ENCODE measurements around the gene GAB1.

Gene GAB1

DNA sequence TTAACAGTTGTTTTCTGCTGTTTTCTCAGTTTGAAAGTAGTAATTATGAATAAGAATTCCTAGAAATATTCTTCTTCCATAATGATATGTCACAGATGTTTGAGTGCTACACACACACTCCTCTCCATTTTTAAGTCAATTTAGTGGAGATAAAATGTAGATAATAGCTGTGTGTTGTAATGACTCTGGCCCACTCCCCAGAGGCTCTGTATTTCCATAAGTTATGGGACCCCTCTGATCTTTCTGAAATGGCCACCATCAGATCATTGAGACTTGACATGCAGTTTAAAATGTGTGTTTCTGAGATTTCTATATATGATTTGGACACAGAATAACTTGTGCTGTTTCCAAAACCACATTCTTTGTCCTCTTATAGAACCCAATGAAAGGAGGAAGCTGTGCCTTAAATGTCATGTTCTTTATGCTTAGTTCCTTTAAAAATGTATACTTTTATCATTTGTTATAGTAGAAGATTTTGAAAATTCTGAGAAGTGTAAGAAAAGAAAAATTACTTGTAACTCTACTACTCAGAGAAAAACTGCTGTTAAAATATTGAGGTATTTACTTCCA is 46.4 kb downstream of the GAB1 start:
- TF ChIP-seq, protein P1, sequence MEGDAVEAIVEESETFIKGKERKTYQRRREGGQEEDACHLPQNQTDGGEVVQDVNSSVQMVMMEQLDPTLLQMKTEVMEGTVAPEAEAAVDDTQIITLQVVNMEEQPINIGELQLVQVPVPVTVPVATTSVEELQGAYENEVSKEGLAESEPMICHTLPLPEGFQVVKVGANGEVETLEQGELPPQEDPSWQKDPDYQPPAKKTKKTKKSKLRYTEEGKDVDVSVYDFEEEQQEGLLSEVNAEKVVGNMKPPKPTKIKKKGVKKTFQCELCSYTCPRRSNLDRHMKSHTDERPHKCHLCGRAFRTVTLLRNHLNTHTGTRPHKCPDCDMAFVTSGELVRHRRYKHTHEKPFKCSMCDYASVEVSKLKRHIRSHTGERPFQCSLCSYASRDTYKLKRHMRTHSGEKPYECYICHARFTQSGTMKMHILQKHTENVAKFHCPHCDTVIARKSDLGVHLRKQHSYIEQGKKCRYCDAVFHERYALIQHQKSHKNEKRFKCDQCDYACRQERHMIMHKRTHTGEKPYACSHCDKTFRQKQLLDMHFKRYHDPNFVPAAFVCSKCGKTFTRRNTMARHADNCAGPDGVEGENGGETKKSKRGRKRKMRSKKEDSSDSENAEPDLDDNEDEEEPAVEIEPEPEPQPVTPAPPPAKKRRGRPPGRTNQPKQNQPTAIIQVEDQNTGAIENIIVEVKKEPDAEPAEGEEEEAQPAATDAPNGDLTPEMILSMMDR (IDR thresholded peaks at IDR 0.05; ENCODE audit: low read depth, low read length): no peak
- no peaks in the 10 kb centered on the region for H3K36me3 ChIP-seq
- H3K27me3 ChIP-seq: no peaks in the 10 kb centered on the region
- H3K4me1 ChIP-seq: no peaks in the 10 kb centered on the region
- H3K9me3 ChIP-seq: no peaks in the 10 kb centered on the region
- DNase-seq: no peak
- H3K4me3 ChIP-seq (ENCODE audit: low read depth, low read length): no peak overlapping the region

DNA sequence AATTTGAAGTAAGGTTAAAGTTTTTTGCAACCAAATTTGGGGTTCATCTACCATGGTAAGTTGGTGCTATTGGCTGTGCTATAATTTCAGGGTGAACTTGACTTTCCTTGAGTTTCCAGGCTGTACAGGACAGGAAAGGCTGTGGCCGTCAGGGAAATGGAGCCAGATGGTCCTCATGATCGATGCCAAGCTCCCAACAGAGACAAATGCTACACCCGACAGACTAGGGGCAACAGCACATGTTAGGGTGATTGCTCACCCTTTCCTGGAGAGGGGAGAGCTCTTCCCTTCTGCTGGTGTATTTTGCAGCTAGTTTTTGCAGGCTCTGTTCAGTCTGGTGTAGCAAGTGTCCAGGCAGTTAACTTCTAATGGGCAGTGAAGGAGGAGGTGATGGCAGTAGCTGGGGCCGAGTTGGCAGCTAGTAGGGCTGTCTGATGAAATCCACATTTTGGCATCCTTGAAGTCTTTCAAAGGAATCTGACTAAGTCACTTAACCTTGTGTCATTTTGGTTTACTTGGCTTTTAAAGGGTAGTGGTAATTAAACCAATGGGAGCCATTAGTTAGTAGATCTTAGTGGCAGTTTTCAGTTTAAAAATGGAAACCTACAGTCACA is 47.8 kb downstream of the GAB1 start:
- Histone ChIP-seq H3K4me1 (no peaks in the 10 kb centered on the region), H3K4me3 (ENCODE audit: low read depth, low read length) (no peak overlapping the region), H3K9me3 (no peaks in the 10 kb centered on the region), H3K36me3 (no peaks in the 10 kb centered on the region), H3K27me3 (no peaks in the 10 kb centered on the region)
- DNase-seq: no peak
- TF ChIP-seq, protein P1 (IDR thresholded peaks at IDR 0.05; ENCODE audit: low read depth, low read length): no peak

GRCh38 chr4:143386812-143387211 is 50.1 kb downstream of the GAB1 start:
- Histone ChIP-seq H3K4me1 (no peaks in the 10 kb centered on the region), H3K36me3 (no peaks in the 10 kb centered on the region), H3K27me3 (no peaks in the 10 kb centered on the region), H3K4me3 (ENCODE audit: low read depth, low read length) (no peak overlapping the region), H3K9me3 (no peaks in the 10 kb centered on the region)
- no peak for DNase-seq
- TF ChIP-seq, protein P1 (IDR thresholded peaks at IDR 0.05; ENCODE audit: low read depth, low read length): no peak

- no peak overlapping the region for H3K4me3 ChIP-seq (ENCODE audit: low read depth, low read length)
These were observed 53.0 kb downstream of the GAB1 start for GRCh38 chr4:143389579-143390195.

DNA sequence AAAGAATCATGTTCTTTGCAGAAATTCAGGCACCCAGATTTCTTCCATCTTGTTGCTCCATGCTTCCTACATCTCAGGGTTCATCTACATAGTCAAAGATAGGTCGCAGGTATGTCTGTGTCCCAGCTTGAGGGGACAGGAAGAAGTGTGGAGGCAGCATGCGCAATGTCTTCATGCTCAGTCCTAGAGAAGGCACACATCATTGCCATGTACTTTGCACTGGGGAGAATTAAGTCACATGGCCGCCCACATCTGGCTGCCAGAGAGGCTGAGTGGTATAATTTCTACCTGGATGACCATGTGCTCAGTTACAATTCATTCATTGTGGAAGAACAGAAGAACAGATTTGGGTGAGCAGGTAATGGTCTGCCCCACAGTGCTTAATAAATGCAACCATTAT is 54.1 kb downstream of the GAB1 start:
- H3K36me3 ChIP-seq: no peaks in the 10 kb centered on the region
- no peak overlapping the region for H3K4me3 ChIP-seq (ENCODE audit: low read depth, low read length)
- H3K4me1 ChIP-seq: no peaks in the 10 kb centered on the region

More at GRCh38 chr4:143389579-143390195, 53.0 kb downstream of the GAB1 start:
- no peak for DNase-seq
- H3K9me3 ChIP-seq: no peaks in the 10 kb centered on the region
- no peaks in the 10 kb centered on the region for H3K4me1 ChIP-seq
- no peaks in the 10 kb centered on the region for H3K36me3 ChIP-seq
- H3K27me3 ChIP-seq: no peaks in the 10 kb centered on the region
- TF ChIP-seq, protein P1 (IDR thresholded peaks at IDR 0.05; ENCODE audit: low read depth, low read length): no peak

More for the DNA sequence above, 54.1 kb downstream of the GAB1 start:
- Histone ChIP-seq H3K9me3 (no peaks in the 10 kb centered on the region), H3K27me3 (no peaks in the 10 kb centered on the region)
- no peak for DNase-seq
- TF ChIP-seq, protein P1 (IDR thresholded peaks at IDR 0.05; ENCODE audit: low read depth, low read length): no peak
